G401 (cell line): ENCODE results near the gene ZNF770. TPM values are rescaled to one million over a fixed set of nuclear protein-coding genes. Genes with fewer than 3 reads are reported as not detected.

Experiments used
- total RNA-seq: library from RNA; depleted of rRNA; stranded (reverse); fragments of >200 nt; shearing (Covaris generic); gene quantifications from 2 replicates; pipeline ENCODE4 v1.2.3, GENCODE V29; 2014; rRNA removed

Gene ZNF770
- total RNA-seq, 1 experiment from 2014 or later = 97.1 TPM

Other genes starting within 250 kb of the ZNF770 start
- gene GJD2, start 233.3 kb downstream of the ZNF770 start, total RNA-seq = 9.6 and 17.1 TPM in 2 replicates
- not detected in 2 replicates for gene ACTC1, start 192.7 kb downstream of the ZNF770 start, total RNA-seq
- gene AQR, start 18.5 kb downstream of the ZNF770 start, total RNA-seq = 66.6 and 117 TPM in 2 replicates
- gene NANOGP8, start 97.0 kb upstream of the ZNF770 start, total RNA-seq = 1.7 TPM in 1 of 2 replicates, not detected in the other